HEK293T (cell line): ENCODE data around the gene SOX30.

Experiments used
- BHLHE40 ChIP-seq: fragments of 450-650 bp; IDR thresholded peaks from 2 replicates; pipeline ENCODE4 v1.6.1; 2016; ENCODE audit warnings: mild to moderate bottlenecking, moderate library complexity, borderline replicate concordance
- FOXM1 ChIP-seq: fragments of 450-650 bp; IDR thresholded peaks from 2 replicates; pipeline ENCODE4 v1.6.1; 2017; ENCODE audit warnings: mild to moderate bottlenecking, borderline replicate concordance
- TARDBP ChIP-seq: fragments of 450-650 bp; IDR thresholded peaks from 2 replicates; pipeline ENCODE4 v1.6.1; 2016

DNA sequence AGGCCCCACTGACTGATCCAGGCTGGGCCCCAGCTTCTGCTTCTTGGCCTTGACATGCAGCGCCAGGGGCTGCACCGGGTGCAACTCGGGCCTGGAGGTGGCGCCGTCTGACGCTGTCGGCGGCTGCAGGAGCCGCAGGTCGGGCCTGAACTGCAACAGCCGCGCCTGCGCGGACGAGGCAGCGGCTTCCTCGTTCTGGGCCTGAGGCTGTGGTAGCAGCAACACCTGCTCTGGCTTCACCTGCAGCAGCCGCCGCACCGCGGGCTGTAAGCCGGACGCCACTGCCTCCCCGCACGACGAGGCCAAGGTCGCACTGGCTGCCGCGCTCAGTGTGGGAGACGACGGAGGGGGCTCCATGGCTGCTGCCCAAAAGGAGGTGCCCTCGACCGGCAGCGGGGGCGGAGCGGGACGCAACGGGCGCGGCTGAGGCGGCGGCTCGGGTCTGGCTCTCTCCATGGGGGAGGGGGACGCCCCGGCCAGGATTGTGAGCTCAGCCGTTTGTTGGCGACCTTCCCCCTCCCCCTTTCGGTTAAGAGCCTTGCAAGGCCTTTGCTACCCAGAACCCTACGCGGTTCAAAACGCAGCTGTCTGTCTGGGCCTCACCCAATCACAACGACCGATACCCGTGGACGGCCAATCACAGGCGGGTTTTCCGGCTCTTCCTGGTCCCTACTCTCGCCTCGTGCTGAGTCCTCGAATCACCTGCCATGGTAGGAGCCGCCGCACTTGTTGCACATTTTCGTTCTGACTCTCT is 438 bp downstream of the SOX30 start:
- TF ChIP-seq TARDBP, result no peak
- no peak for TF ChIP-seq BHLHE40
- no peak for TF ChIP-seq FOXM1
